ENCODE results near the gene KPNB1. TPM values are rescaled to one million over a fixed set of nuclear protein-coding genes. Genes with fewer than 3 reads are reported as not detected.

KPNB1 gene
- total RNA-seq, 1 experiment from 2014 or later = 742 TPM

- Histone ChIP-seq H3K27ac (ENCODE audit: insufficient read length, low read depth, low read length) (no peak overlapping the region), H3K27me3 (ENCODE audit: insufficient read depth, low read length) (peaks cover 2% of the 10 kb centered on the region; the same call in 1 of the 2 replicates), H3K23me2 (ENCODE audit: insufficient read length, low read depth, low read length, poor library complexity, severe bottlenecking) (peaks cover 3% of the 10 kb centered on the region), H3K79me1 (ENCODE audit: insufficient read depth, low read depth, low read length, poor library complexity, severe bottlenecking) (no peaks in the 10 kb centered on the region), H2BK20ac (ENCODE audit: low read depth, low read length, poor library complexity, severe bottlenecking) (no peak overlapping the region), H2BK120ac (ENCODE audit: low read depth, low read length, poor library complexity, severe bottlenecking) (no peak overlapping the region), H3K14ac (ENCODE audit: insufficient read depth, low read length) (no peak overlapping the region), H2BK12ac (ENCODE audit: insufficient read length, low read depth, low read length) (no peak overlapping the region), H3K18ac (ENCODE audit: insufficient read length, low read depth, low read length) (no peak overlapping the region), H3K4me2 (ENCODE audit: insufficient read depth, insufficient read length, low read length) (no peak overlapping the region), H4K8ac (replicated peaks; ENCODE audit: insufficient read length, low read depth, low read length) (no peak overlapping the region), H3K4me1 (ENCODE audit: insufficient read depth, low read length) (no peaks in the 10 kb centered on the region), H2BK15ac (ENCODE audit: low read depth, low read length) (no peak overlapping the region), H3K4ac (ENCODE audit: low read depth, low read length) (no peak overlapping the region), H2AFZ (ENCODE audit: low read length) (no peak overlapping the region), H4K91ac (ENCODE audit: insufficient read length, low read depth, low read length) (no peak overlapping the region), H3T11ph (ENCODE audit: low read length) (no peak overlapping the region), H3K23ac (ENCODE audit: insufficient read length, low read depth, low read length) (no peak overlapping the region), H3K9ac (ENCODE audit: extremely low read depth, insufficient read length, low read length) (no peak overlapping the region), H4K20me1 (ENCODE audit: control insufficient read depth, insufficient read depth, insufficient read length) (no peaks in the 10 kb centered on the region), H2BK5ac (ENCODE audit: insufficient read length, low read length) (no peak overlapping the region), H2AK5ac (ENCODE audit: insufficient read length, low read length) (no peak overlapping the region), H3K79me2 (ENCODE audit: insufficient read depth, low read length) (no peaks in the 10 kb centered on the region), H3K56ac (ENCODE audit: insufficient read length, low read depth, low read length) (no peak overlapping the region), H3K9me3 (ENCODE audit: control insufficient read depth, low read depth, low read length) (no peaks in the 10 kb centered on the region), H4K5ac (ENCODE audit: insufficient read length, low read depth, low read length) (no peak overlapping the region)
- WGBS (ENCODE audit: extremely low coverage, insufficient read length, low lambda C conversion rate) = no CpG with 5 or more reads among the region's 11 CpGs
- H3K27ac Mint-ChIP-seq = no peak overlapping the region; a peak in 2 of 7 replicates
- no peaks in the 10 kb centered on the region for H3K36me3 Mint-ChIP-seq (ENCODE audit: insufficient read depth in 1 of 3, low read depth in 3 of 3)
- H3K4me1 Mint-ChIP-seq = peaks cover 20 to 28% of the 10 kb centered on the region in 2 experiments
- DNase-seq = no peak
- no peaks in the 10 kb centered on the region for H3K9me3 Mint-ChIP-seq
- H3K4me3 Mint-ChIP-seq = 0 out of 5 replicates have a peak overlapping the region, but pooled peaks of 1 of the 2 experiments have one; percentile 0
- no peak for TF ChIP-seq CTCF (conservative IDR thresholded peaks at IDR 0.05)
- peaks cover 74% of the 10 kb centered on the region for H3K27me3 Mint-ChIP-seq (ENCODE audit: low read depth)
Observed at GRCh38 chr17:47720196-47720595, 70.5 kb downstream of the KPNB1 start.
